Liver (tissue), 9 donors: ENCODE results near the gene PCDHGA3. TPM values are rescaled to one million over a fixed set of nuclear protein-coding genes. Genes with fewer than 3 reads are reported as not detected.

Source experiments
- DNase-seq: peaks from one replicate; pipeline ENCODE4 v3.0.0-alpha.2; 2017; ENCODE audit warnings: low spot score
- H3K27ac ChIP-seq, 2 donors: one replicate each; pipeline ENCODE4 v1.7.0; 2013; ENCODE audit warnings: inconsistent platforms in 2 of 2, low read length in 2 of 2, control low read depth in 1 of 2, low read depth in 1 of 2, mild to moderate bottlenecking in 1 of 2
- H3K27me3 ChIP-seq, 4 donors: one replicate each; pipeline versions ENCODE4 v1.6.1 to v1.7.0; 2013; ENCODE audit warnings: low read length in 3 of 4, inconsistent platforms in 1 of 4, mild to moderate bottlenecking in 1 of 4, moderate library complexity in 1 of 4; ENCODE audit not compliant: control insufficient read depth in 4 of 4, insufficient read depth in 4 of 4
- H3K36me3 ChIP-seq, 4 donors: one replicate each; pipeline versions ENCODE4 v1.6.1 to v1.7.0; 2013; ENCODE audit warnings: low read length in 3 of 4, mild to moderate bottlenecking in 3 of 4, low read depth in 1 of 4, moderate library complexity in 1 of 4; ENCODE audit not compliant: control insufficient read depth in 4 of 4, insufficient read depth in 3 of 4
- H3K4me1 ChIP-seq, 4 donors: one replicate each; pipeline versions ENCODE4 v1.6.1 to v1.7.0; 2013; ENCODE audit warnings: low read length in 3 of 4, mild to moderate bottlenecking in 3 of 4, moderate library complexity in 1 of 4; ENCODE audit not compliant: control insufficient read depth in 4 of 4, insufficient read depth in 4 of 4
- H3K4me3 ChIP-seq, 3 donors: one replicate each; pipeline versions ENCODE4 v1.6.1 to v1.7.0; 2013; ENCODE audit warnings: low read length in 3 of 3, control low read depth in 1 of 3, low read depth in 1 of 3, mild to moderate bottlenecking in 1 of 3
- H3K9ac ChIP-seq, 2 donors: one replicate each; pipeline ENCODE4 v1.7.0; 2013; ENCODE audit warnings: low read length in 2 of 2, mild to moderate bottlenecking in 2 of 2, moderate library complexity in 2 of 2, control low read depth in 1 of 2, low read depth in 1 of 2
- H3K9me3 ChIP-seq, 4 donors: one replicate each; pipeline versions ENCODE4 v1.6.1 to v1.7.0; 2013; ENCODE audit warnings: low read length in 3 of 4; ENCODE audit not compliant: control insufficient read depth in 4 of 4
- ATF3 ChIP-seq: IDR thresholded peaks from 2 replicates; pipeline ENCODE4 v1.6.1; 2016; ENCODE audit warnings: antibody characterized with exemption
- CTCF ChIP-seq: fragments of 150-350 bp; IDR thresholded peaks from 2 replicates; pipeline ENCODE4 v1.5.1; 2017; ENCODE audit warnings: improper control_type of control experiment, low read depth, low read length; ENCODE audit not compliant: missing input control
- EGR1 ChIP-seq, 2 donors: IDR thresholded peaks; 2 replicates each; pipeline ENCODE4 v1.6.1; 2016 to 2018; ENCODE audit warnings: antibody characterized with exemption in 2 of 2, low read depth in 2 of 2
- FOXA1 ChIP-seq: IDR thresholded peaks from 2 replicates; pipeline ENCODE4 v1.6.1; 2016; ENCODE audit warnings: antibody characterized with exemption
- FOXA2 ChIP-seq: IDR thresholded peaks from 2 replicates; pipeline ENCODE4 v1.6.1; 2016; ENCODE audit warnings: antibody characterized with exemption
- GABPA ChIP-seq, 2 donors: IDR thresholded peaks in 1 of 2; conservative IDR thresholded peaks in 1 of 2; 2 replicates each; pipeline ENCODE4 v1.6.1; 2016; ENCODE audit warnings: antibody characterized with exemption in 2 of 2, mild to moderate bottlenecking in 1 of 2, moderate library complexity in 1 of 2
- HNF4A ChIP-seq, 2 donors: conservative IDR thresholded peaks; 2 replicates each; pipeline ENCODE4 v1.6.1; 2016; ENCODE audit warnings: antibody characterized with exemption in 2 of 2, mild to moderate bottlenecking in 2 of 2
- HNF4G ChIP-seq: IDR thresholded peaks from 2 replicates; pipeline ENCODE4 v1.6.1; 2016; ENCODE audit warnings: antibody characterized with exemption
- JUND ChIP-seq, 2 donors: IDR thresholded peaks; 2 replicates each; pipeline ENCODE4 v1.6.1; 2016; ENCODE audit warnings: antibody characterized with exemption in 2 of 2
- NR2F2 ChIP-seq: IDR thresholded peaks from 2 replicates; pipeline ENCODE4 v1.6.1; 2016; ENCODE audit warnings: antibody characterized with exemption
- RAD21 ChIP-seq, 2 donors: IDR thresholded peaks; 2 replicates each; pipeline ENCODE4 v1.6.1; 2016; ENCODE audit warnings: antibody characterized with exemption in 2 of 2, mild to moderate bottlenecking in 2 of 2
- REST ChIP-seq: IDR thresholded peaks from 2 replicates; pipeline ENCODE4 v1.6.1; 2016; ENCODE audit warnings: antibody characterized with exemption, mild to moderate bottlenecking
- RXRA ChIP-seq, 2 donors: IDR thresholded peaks; 2 replicates each; pipeline ENCODE4 v1.6.1; 2017 to 2018; ENCODE audit warnings: antibody characterized with exemption in 2 of 2, mild to moderate bottlenecking in 1 of 2
- TAF1 ChIP-seq: conservative IDR thresholded peaks from 2 replicates; pipeline ENCODE4 v1.6.1; 2016; ENCODE audit warnings: antibody characterized with exemption, mild to moderate bottlenecking
- YY1 ChIP-seq: IDR thresholded peaks from 2 replicates; pipeline ENCODE4 v1.6.1; 2016; ENCODE audit warnings: antibody characterized with exemption, mild to moderate bottlenecking
- ZBTB33 ChIP-seq: IDR thresholded peaks from 2 replicates; pipeline ENCODE4 v1.6.1; 2016; ENCODE audit warnings: antibody characterized with exemption
- WGBS: extraction: QIAGEN DNeasy Blood & Tissue Kit; methylation state at CpG from one replicate; pipeline ENCODE4 v1.1.7; 2013; 5-methylcytosine and 5-hydroxymethylcytosine counted together
- polyA plus RNA-seq, 2 donors: library from polyadenylated mRNA; stranded (reverse) in 1 of 2; unstranded in 1 of 2; fragments of 200-250 nt in 1 of 2; fragments of >200 nt in 1 of 2; fragmentation: Nextera tagmentation in 1 of 2; extraction: Ambion mirVana in 1 of 2; gene quantifications; one replicate each; pipeline versions ENCODE4 v1.2.1 to v1.2.3, GENCODE V29; 2013 to 2015
- total RNA-seq, 2 donors: library from RNA; depleted of rRNA; stranded (reverse); fragments of >200 nt; gene quantifications; one replicate each; pipeline ENCODE4 v1.2.3, GENCODE V29; 2014
- donor health status: healthy.
- donor health status: healthy.
- donor health status: healthy.
- donor health status: healthy.
- donor health status: healthy.

Gene PCDHGA3
- total and polyA plus RNA-seq, 4 donors: 0.09 to 0.59 (median 0.29) TPM

- TF ChIP-seq ZBTB33 (no peak), JUND (IDR thresholded peaks at IDR 0.05) (no peak), HNF4G (no peak), CTCF (no peak), EGR1 (IDR thresholded peaks at IDR 0.05; ENCODE audit: low read depth in 2 of 2) (no peak), GABPA (IDR thresholded peaks at IDR 0.05 in 1 of 2, conservative IDR thresholded peaks at IDR 0.05 in 1 of 2) (no peak), RXRA (IDR thresholded peaks at IDR 0.05) (no peak), RAD21 (IDR thresholded peaks at IDR 0.05) (no peak), REST (no peak), FOXA2 (no peak), YY1 (no peak)
- H3K27me3 ChIP-seq: peaks cover 0 to 4% (median 0%) of the 10 kb centered on the region in 4 donors
- no peak overlapping the region for H3K27ac ChIP-seq
- H3K4me1 ChIP-seq: peaks cover 0 to 4% (median 0%) of the 10 kb centered on the region in 4 donors
- H3K9me3 ChIP-seq: peaks cover 39 to 87% (median 42%) of the 10 kb centered on the region in 4 donors
- peak overlapping the region; percentile 1 to 50 (median 48) for H3K4me3 ChIP-seq
- WGBS: 42% methylated on average over 10 of the region's 10 CpGs
- no peak overlapping the region for H3K9ac ChIP-seq
- no peak for DNase-seq
- H3K36me3 ChIP-seq: peaks cover 0 to 6% (median 0%) of the 10 kb centered on the region in 4 donors
Observed at GRCh38 chr5:141388661-141389060, 45.0 kb downstream of the PCDHGA3 start.

- Histone ChIP-seq H3K4me1 (peaks cover 0 to 4% (median 0%) of the 10 kb centered on the region in 4 donors), H3K9ac (no peak overlapping the region), H3K4me3 (peak overlapping the region in 2 of 3 donors; percentile 42 to 44), H3K27ac (no peak overlapping the region), H3K27me3 (peaks cover 0 to 4% (median 0%) of the 10 kb centered on the region in 4 donors), H3K36me3 (peaks cover 0 to 6% (median 0%) of the 10 kb centered on the region in 4 donors), H3K9me3 (peaks cover 40 to 85% (median 41%) of the 10 kb centered on the region in 4 donors)
- TF ChIP-seq ATF3 (no peak), TAF1 (no peak), YY1 (no peak), RAD21 (IDR thresholded peaks at IDR 0.05) (no peak), NR2F2 (no peak), FOXA1 (no peak), HNF4A (conservative IDR thresholded peaks at IDR 0.05) (no peak), JUND (IDR thresholded peaks at IDR 0.05) (no peak)
- WGBS: 36% methylated on average over 77 of the region's 77 CpGs
- no peak for DNase-seq
Observed at GRCh38 chr5:141389153-141390042, 45.8 kb downstream of the PCDHGA3 start.
